K562 (cell line): Measurements from ENCODE around the gene RBMS3. TPM values are rescaled to one million over a fixed set of nuclear protein-coding genes. Genes with fewer than 3 reads are reported as not detected.

Experiments used
- CUX1 ChIP-seq: fragments of 200-800 bp; sonication (Bioruptor generic); IDR thresholded peaks from 2 replicates; pipeline ENCODE4 v1.6.1; 2016; ENCODE audit warnings: missing genetic modification characterization, missing compliant biosample characterization
- MED1 ChIP-seq: sonication (generic); formaldehyde crosslinking; IDR thresholded peaks from 2 replicates; pipeline ENCODE4 v1.8.1; 2023; ENCODE audit warnings: missing genetic modification reagents, borderline replicate concordance
- NRF1 ChIP-seq, 2 experiments: fragments of 450-650 bp; IDR thresholded peaks in 1 of 2; conservative IDR thresholded peaks in 1 of 2; 2 replicates each; pipeline ENCODE4 v1.6.1; 2014; ENCODE audit warnings: mild to moderate bottlenecking in 2 of 2
- REST ChIP-seq, 2 experiments: fragments of 450-650 bp; formaldehyde crosslinking in 1 of 2; IDR thresholded peaks; 2 replicates each; pipeline versions ENCODE4 v1.4.0 to v1.6.1; 2014 to 2020; ENCODE audit warnings: mild to moderate bottlenecking in 2 of 2, borderline replicate concordance in 1 of 2, low read depth in 1 of 2
- polyA plus RNA-seq, 8 experiments: library from polyadenylated mRNA; depleted of rRNA in 4 of 8; stranded (reverse) in 5 of 8; unstranded in 3 of 8; fragments of >200 nt; fragmentation: Nextera tagmentation in 2 of 8; fragmentation: Illumina TruSeq in 1 of 8; extraction: Ambion mirVana in 2 of 8; extraction: Trizol in 1 of 8; gene quantifications; 2 replicates each; pipeline versions ENCODE4 v1.2.1 to v1.2.3, GENCODE V29; 2011 to 2014; ENCODE audit warnings: inconsistent platforms in 1 of 8, missing spikeins in 1 of 8
- total RNA-seq, 7 experiments: library from RNA; depleted of rRNA in 6 of 7; stranded (reverse); fragments of >200 nt in 6 of 7; fragmentation: Illumina TruSeq in 2 of 7; extraction: Trizol in 2 of 7; gene quantifications; 2 replicates each; pipeline versions ENCODE4 v1.2.1 to v1.2.3, GENCODE V29; 2011 to 2021; ENCODE audit warnings: low replicate concordance in 1 of 7

RBMS3 gene
- total and polyA plus RNA-seq, 9 of the 15 experiments (the other 6 are each of a cell fraction or from before 2014, with no cell fraction given) = 0.20 TPM; not detected in 8

DNA sequence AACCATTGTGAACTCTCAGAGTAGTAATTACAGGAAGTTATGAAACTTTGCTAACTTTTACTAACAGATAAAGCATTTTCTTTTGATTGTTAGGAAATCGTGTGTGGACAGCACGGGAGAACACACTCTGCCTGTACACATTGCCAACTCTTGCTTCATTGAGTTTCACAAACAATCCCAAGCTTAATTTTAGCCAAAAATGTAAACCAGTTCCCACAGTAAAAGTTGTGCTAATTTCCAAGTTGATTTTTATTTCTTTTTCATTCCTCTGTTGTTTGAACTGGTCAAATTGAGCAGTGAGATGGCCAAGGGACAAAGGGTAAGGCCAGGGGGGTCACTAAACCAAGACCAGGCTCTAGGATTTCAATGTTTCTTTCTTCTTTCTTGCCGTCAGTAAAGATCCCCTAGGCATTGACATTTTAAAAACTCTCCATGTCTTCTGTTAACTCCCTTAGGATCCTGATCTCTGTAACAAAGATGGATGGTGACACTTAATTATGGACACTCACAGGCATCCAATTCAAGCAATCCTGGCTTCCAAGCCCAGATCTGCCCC, 414.9 kb downstream of the RBMS3 start (continued):
- TF ChIP-seq CUX1 (CRISPR knock-in tag) (no peak), NRF1 (conservative IDR thresholded peaks at IDR 0.05 in 1 of 2, IDR thresholded peaks at IDR 0.05 in 1 of 2) (no peak), MED1 (CRISPR knock-in tag) (no peak), REST (IDR thresholded peaks at IDR 0.05; ENCODE audit: borderline replicate concordance) (no peak), REST (CRISPR knock-in tag; IDR thresholded peaks at IDR 0.05; ENCODE audit: low read depth) (no peak)
